ENCODE results near the gene KTN1.

DNA sequence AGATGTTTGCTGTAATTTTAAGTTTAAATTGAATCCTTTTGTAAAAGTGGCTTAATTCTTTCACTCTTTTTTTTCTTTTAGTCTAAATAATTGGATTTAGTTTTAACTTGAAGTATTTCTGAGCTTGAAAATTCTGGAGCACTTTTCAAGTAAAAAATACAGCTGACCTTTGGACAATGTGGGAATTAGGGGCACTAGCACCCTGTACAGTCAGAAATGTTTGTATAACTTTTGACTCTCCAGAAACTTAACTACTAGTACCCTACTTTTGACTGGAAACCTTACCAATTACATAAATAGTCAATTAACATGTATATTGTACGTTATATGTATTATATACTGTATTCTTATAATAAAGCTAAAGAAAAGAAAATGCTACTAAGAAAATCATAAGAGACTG, 7.8 kb downstream of the KTN1 start:
- TF ChIP-seq, protein P1, sequence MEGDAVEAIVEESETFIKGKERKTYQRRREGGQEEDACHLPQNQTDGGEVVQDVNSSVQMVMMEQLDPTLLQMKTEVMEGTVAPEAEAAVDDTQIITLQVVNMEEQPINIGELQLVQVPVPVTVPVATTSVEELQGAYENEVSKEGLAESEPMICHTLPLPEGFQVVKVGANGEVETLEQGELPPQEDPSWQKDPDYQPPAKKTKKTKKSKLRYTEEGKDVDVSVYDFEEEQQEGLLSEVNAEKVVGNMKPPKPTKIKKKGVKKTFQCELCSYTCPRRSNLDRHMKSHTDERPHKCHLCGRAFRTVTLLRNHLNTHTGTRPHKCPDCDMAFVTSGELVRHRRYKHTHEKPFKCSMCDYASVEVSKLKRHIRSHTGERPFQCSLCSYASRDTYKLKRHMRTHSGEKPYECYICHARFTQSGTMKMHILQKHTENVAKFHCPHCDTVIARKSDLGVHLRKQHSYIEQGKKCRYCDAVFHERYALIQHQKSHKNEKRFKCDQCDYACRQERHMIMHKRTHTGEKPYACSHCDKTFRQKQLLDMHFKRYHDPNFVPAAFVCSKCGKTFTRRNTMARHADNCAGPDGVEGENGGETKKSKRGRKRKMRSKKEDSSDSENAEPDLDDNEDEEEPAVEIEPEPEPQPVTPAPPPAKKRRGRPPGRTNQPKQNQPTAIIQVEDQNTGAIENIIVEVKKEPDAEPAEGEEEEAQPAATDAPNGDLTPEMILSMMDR (IDR thresholded peaks at IDR 0.05; ENCODE audit: poor library complexity, severe bottlenecking), result no peak
- TF ChIP-seq POLR2AphosphoS5 (IDR thresholded peaks at IDR 0.05), result no peak
- TF ChIP-seq EZH2 (IDR thresholded peaks at IDR 0.05; ENCODE audit: borderline replicate concordance, insufficient read depth, low read length, poor library complexity, severe bottlenecking), result no peak
- no peak for TF ChIP-seq SMC3 (conservative IDR thresholded peaks at IDR 0.05; ENCODE audit: poor library complexity)
- TF ChIP-seq EP300 (conservative IDR thresholded peaks at IDR 0.05; ENCODE audit: poor library complexity, severe bottlenecking), result no peak

All from neural cell (in vitro differentiated cells).